WTC11 (cell line): ENCODE results near the gene BLOC1S4. TPM values are rescaled to one million over a fixed set of nuclear protein-coding genes. Genes with fewer than 3 reads are reported as not detected.

ENCODE experiments used
- ATAC-seq: fragments of 200-7000 bp; cut with Tn5 transposase; 2 replicates; pipeline ENCODE4 v1.10.0; 2021; ENCODE audit warnings: mild to moderate bottlenecking, moderate library complexity
- CTCF ChIA-PET: fragments of 300-600 bp; sonication (Branson Sonifier 250); formaldehyde crosslinking; loops from one replicate; lab custom pipeline; 2021; ENCODE audit warnings: antibody characterized with exemption; lab: Charles Lee
- POLR2A ChIA-PET: fragments of 350-600 bp; sonication (Branson Sonifier 250); formaldehyde crosslinking; loops from one replicate; lab custom pipeline; 2021; ENCODE audit warnings: antibody characterized with exemption; lab: Charles Lee
- DNase-seq: peaks from one replicate; pipeline ENCODE4 v3.0.0; 2021; ENCODE audit warnings: low spot score
- H3K27ac Mint-ChIP-seq: 2 replicates; pipeline ENCODE4 v1.8.0; 2021; ENCODE audit warnings: mixed read lengths
- H3K27me3 Mint-ChIP-seq: 2 replicates; pipeline ENCODE4 v1.8.0; 2021; ENCODE audit warnings: low read depth, mild to moderate bottlenecking, moderate library complexity, mixed read lengths
- H3K36me3 Mint-ChIP-seq: 2 replicates; pipeline ENCODE4 v1.8.0; 2021; ENCODE audit warnings: mixed read lengths
- H3K4me1 Mint-ChIP-seq: 2 replicates; pipeline ENCODE4 v1.8.0; 2022; ENCODE audit warnings: mixed read lengths
- H3K4me3 Mint-ChIP-seq: 2 replicates; pipeline ENCODE4 v1.8.0; 2021; ENCODE audit warnings: mild to moderate bottlenecking, moderate library complexity, mixed read lengths
- H3K9me3 Mint-ChIP-seq: 2 replicates; pipeline ENCODE4 v1.8.0; 2021; ENCODE audit warnings: mixed read lengths
- EMX1 ChIP-seq: fragments of 250-450 bp; sonication (Bioruptor Pico); IDR thresholded peaks from 2 replicates; pipeline ENCODE4 v1.8.0; 2021; ENCODE audit warnings: mild to moderate bottlenecking
- ESRRA ChIP-seq: sonication (generic); formaldehyde crosslinking; IDR thresholded peaks from 2 replicates; pipeline ENCODE4 v1.8.1; 2022; ENCODE audit warnings: mild to moderate bottlenecking, missing genetic modification reagents, borderline replicate concordance
- GRHL2 ChIP-seq: fragments of 250-450 bp; sonication (Bioruptor Pico); IDR thresholded peaks from 2 replicates; pipeline ENCODE4 v1.8.0; 2022; ENCODE audit warnings: mild to moderate bottlenecking, moderate library complexity; ENCODE audit not compliant: insufficient replicate concordance, severe bottlenecking
- IRF2 ChIP-seq: sonication (generic); formaldehyde crosslinking; IDR thresholded peaks from 2 replicates; pipeline ENCODE4 v1.8.0; 2022; ENCODE audit warnings: low read depth, missing genetic modification reagents, borderline replicate concordance
- MXD4 ChIP-seq: fragments of 250-450 bp; sonication (Bioruptor Pico); IDR thresholded peaks from 2 replicates; pipeline ENCODE4 v1.8.0; 2021; ENCODE audit warnings: mild to moderate bottlenecking, moderate library complexity, borderline replicate concordance
- NR1H2 ChIP-seq: sonication (generic); formaldehyde crosslinking; IDR thresholded peaks from 2 replicates; pipeline ENCODE4 v1.9.0; 2021; ENCODE audit warnings: mild to moderate bottlenecking, moderate library complexity, missing genetic modification reagents
- OVOL2 ChIP-seq: fragments of 250-450 bp; sonication (Bioruptor Pico); IDR thresholded peaks from 2 replicates; pipeline ENCODE4 v1.9.0; 2021; ENCODE audit warnings: mild to moderate bottlenecking, borderline replicate concordance
- ZNF317 ChIP-seq: sonication (generic); formaldehyde crosslinking; IDR thresholded peaks from 2 replicates; pipeline ENCODE4 v1.8.1; 2023; ENCODE audit warnings: low read depth, mild to moderate bottlenecking, moderate library complexity, missing genetic modification reagents, borderline replicate concordance
- ZNF396 ChIP-seq: fragments of 250-450 bp; sonication (Bioruptor Pico); IDR thresholded peaks from 2 replicates; pipeline ENCODE4 v1.8.0; 2021; ENCODE audit warnings: mild to moderate bottlenecking, moderate library complexity, borderline replicate concordance
- ZNF416 ChIP-seq: fragments of 250-450 bp; sonication (Bioruptor Pico); IDR thresholded peaks from 2 replicates; pipeline ENCODE4 v1.9.0; 2021; ENCODE audit warnings: mild to moderate bottlenecking, inconsistent platforms
- total RNA-seq: library from RNA; stranded (reverse); gene quantifications from 3 replicates; pipeline ENCODE4 v1.2.3, GENCODE V29; 2021
- TF ChIP-seq, protein P1 (sequence below): sonication (generic); formaldehyde crosslinking; IDR thresholded peaks from 2 replicates; pipeline ENCODE4 v1.8.0; 2022; ENCODE audit warnings: missing genetic modification reagents
- TF ChIP-seq, protein P2 (sequence below): sonication (generic); formaldehyde crosslinking; IDR thresholded peaks from 2 replicates; pipeline ENCODE4 v1.8.1; 2023; ENCODE audit warnings: mild to moderate bottlenecking, missing genetic modification reagents, borderline replicate concordance
- TF ChIP-seq, protein P3 (sequence below): sonication (generic); formaldehyde crosslinking; IDR thresholded peaks from 2 replicates; pipeline ENCODE4 v1.8.1; 2022; ENCODE audit warnings: low read depth, missing genetic modification reagents, borderline replicate concordance
- TF ChIP-seq, protein P4 (sequence below): sonication (generic); formaldehyde crosslinking; IDR thresholded peaks from 2 replicates; pipeline ENCODE4 v1.8.0; 2022; ENCODE audit warnings: mild to moderate bottlenecking, missing genetic modification reagents
- TF ChIP-seq, protein P5 (sequence below): sonication (generic); formaldehyde crosslinking; IDR thresholded peaks from 2 replicates; pipeline ENCODE4 v1.8.1; 2023; ENCODE audit warnings: mild to moderate bottlenecking, missing genetic modification reagents
- TF ChIP-seq, protein P6 (sequence below): sonication (generic); formaldehyde crosslinking; IDR thresholded peaks from 2 replicates; pipeline ENCODE4 v1.8.0; 2023; ENCODE audit warnings: missing genetic modification reagents
- TF ChIP-seq, protein P7 (sequence below): fragments of 250-450 bp; sonication (Bioruptor Pico); IDR thresholded peaks from 2 replicates; pipeline ENCODE4 v2.1.2; 2022; ENCODE audit warnings: mild to moderate bottlenecking, moderate library complexity

BLOC1S4 gene
- total RNA-seq, 1 experiment from 2014 or later: 21.4 TPM

DNA sequence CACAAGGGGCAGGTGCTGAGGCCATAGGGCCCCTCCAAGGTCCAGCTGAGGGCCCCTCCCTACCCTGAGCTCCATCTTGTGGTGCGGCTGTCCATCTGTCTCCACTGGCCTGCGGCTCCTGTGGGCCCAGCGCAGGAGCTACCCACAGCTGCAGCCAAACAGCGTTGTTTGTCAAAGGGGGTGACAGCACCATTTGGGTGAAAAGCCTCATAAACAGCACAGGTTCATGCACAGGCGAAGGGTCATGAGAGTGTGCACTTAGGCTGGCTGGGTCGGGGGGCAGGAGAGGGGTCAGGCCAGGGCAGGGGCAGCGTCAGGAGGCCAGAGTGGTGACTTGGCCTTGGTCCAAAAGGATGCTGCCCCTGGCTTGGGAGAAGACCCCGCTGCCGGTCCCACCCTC is 32.3 kb downstream of the BLOC1S4 start (continued):
- TF ChIP-seq, protein P1, sequence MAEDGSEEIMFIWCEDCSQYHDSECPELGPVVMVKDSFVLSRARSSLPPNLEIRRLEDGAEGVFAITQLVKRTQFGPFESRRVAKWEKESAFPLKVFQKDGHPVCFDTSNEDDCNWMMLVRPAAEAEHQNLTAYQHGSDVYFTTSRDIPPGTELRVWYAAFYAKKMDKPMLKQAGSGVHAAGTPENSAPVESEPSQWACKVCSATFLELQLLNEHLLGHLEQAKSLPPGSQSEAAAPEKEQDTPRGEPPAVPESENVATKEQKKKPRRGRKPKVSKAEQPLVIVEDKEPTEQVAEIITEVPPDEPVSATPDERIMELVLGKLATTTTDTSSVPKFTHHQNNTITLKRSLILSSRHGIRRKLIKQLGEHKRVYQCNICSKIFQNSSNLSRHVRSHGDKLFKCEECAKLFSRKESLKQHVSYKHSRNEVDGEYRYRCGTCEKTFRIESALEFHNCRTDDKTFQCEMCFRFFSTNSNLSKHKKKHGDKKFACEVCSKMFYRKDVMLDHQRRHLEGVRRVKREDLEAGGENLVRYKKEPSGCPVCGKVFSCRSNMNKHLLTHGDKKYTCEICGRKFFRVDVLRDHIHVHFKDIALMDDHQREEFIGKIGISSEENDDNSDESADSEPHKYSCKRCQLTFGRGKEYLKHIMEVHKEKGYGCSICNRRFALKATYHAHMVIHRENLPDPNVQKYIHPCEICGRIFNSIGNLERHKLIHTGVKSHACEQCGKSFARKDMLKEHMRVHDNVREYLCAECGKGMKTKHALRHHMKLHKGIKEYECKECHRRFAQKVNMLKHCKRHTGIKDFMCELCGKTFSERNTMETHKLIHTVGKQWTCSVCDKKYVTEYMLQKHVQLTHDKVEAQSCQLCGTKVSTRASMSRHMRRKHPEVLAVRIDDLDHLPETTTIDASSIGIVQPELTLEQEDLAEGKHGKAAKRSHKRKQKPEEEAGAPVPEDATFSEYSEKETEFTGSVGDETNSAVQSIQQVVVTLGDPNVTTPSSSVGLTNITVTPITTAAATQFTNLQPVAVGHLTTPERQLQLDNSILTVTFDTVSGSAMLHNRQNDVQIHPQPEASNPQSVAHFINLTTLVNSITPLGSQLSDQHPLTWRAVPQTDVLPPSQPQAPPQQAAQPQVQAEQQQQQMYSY (CRISPR knock-in tag): no peak
- TF ChIP-seq, protein P2, sequence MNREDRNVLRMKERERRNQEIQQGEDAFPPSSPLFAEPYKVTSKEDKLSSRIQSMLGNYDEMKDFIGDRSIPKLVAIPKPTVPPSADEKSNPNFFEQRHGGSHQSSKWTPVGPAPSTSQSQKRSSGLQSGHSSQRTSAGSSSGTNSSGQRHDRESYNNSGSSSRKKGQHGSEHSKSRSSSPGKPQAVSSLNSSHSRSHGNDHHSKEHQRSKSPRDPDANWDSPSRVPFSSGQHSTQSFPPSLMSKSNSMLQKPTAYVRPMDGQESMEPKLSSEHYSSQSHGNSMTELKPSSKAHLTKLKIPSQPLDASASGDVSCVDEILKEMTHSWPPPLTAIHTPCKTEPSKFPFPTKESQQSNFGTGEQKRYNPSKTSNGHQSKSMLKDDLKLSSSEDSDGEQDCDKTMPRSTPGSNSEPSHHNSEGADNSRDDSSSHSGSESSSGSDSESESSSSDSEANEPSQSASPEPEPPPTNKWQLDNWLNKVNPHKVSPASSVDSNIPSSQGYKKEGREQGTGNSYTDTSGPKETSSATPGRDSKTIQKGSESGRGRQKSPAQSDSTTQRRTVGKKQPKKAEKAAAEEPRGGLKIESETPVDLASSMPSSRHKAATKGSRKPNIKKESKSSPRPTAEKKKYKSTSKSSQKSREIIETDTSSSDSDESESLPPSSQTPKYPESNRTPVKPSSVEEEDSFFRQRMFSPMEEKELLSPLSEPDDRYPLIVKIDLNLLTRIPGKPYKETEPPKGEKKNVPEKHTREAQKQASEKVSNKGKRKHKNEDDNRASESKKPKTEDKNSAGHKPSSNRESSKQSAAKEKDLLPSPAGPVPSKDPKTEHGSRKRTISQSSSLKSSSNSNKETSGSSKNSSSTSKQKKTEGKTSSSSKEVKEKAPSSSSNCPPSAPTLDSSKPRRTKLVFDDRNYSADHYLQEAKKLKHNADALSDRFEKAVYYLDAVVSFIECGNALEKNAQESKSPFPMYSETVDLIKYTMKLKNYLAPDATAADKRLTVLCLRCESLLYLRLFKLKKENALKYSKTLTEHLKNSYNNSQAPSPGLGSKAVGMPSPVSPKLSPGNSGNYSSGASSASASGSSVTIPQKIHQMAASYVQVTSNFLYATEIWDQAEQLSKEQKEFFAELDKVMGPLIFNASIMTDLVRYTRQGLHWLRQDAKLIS (CRISPR knock-in tag): no peak
- no peak for TF ChIP-seq ESRRA (CRISPR knock-in tag)
- TF ChIP-seq NR1H2 (CRISPR knock-in tag): no peak
- no peak for TF ChIP-seq IRF2 (CRISPR knock-in tag)

DNA sequence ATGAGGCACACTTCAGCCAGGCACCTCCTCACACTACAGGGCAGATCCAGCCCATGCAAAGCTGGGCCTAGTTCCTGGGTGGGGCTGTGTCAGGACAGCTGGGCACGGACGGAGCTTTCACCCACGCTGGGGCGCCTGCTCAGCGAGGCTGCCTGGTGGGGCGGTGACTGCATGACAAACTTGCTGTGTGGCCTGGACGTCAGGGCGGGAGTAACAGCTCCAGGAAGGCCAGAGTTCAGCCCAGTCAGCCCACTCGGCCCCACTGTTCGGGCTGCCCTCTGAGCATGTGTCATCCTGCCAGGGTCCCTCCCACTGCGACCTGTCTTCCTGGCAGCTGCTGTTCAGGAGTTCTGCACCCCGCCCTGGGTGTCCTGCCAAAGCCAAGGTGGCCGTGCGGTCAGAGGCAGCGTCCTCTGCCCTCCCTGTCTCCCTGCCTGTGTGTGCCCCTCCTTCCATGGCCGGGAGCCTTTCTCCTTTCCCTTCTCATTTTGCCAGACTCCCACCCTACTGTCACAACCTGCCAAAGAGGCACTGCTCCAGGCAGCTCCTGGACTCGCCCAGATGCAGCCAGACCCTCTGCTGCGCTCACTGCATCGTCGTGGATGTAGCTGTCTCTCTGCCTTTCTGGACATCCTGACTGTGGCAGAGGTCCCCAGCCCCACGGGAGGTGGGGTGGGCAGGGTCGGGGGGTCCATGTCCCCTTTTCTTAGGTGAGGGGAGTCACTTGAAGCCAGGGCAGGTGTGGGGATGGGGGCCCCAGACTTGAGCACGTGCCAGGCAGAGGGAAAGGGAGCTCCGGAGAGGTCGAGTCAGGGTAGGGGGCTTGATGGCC is 33.6 kb downstream of the BLOC1S4 start:
- H3K27ac Mint-ChIP-seq: no peak overlapping the region
- no peaks in the 10 kb centered on the region for H3K9me3 Mint-ChIP-seq
- ChIA-PET POLR2A (no interaction called here), CTCF (interaction anchor here (1.0 kb wide), 2 partner anchors 124 to 294 kb away, joined by 3 to 5 read pairs; partner anchors contain the start of gene TADA2B)
- DNase-seq (no peak), ATAC-seq (0 out of 2 replicates have a peak, but pooled peaks have one; percentile 23)
- H3K4me1 Mint-ChIP-seq: 0 out of 2 replicates have a peak, but pooled peaks cover 4% of the 10 kb centered on the region
- no peak overlapping the region for H3K4me3 Mint-ChIP-seq
- H3K36me3 Mint-ChIP-seq: no peaks in the 10 kb centered on the region
- no peaks in the 10 kb centered on the region for H3K27me3 Mint-ChIP-seq
- TF ChIP-seq MXD4 (CRISPR knock-in tag): no peak
- no peak for TF ChIP-seq ZNF396 (CRISPR knock-in tag)
- TF ChIP-seq, protein P3, sequence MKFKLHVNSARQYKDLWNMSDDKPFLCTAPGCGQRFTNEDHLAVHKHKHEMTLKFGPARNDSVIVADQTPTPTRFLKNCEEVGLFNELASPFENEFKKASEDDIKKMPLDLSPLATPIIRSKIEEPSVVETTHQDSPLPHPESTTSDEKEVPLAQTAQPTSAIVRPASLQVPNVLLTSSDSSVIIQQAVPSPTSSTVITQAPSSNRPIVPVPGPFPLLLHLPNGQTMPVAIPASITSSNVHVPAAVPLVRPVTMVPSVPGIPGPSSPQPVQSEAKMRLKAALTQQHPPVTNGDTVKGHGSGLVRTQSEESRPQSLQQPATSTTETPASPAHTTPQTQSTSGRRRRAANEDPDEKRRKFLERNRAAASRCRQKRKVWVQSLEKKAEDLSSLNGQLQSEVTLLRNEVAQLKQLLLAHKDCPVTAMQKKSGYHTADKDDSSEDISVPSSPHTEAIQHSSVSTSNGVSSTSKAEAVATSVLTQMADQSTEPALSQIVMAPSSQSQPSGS (CRISPR knock-in tag): no peak
- TF ChIP-seq, protein P4, sequence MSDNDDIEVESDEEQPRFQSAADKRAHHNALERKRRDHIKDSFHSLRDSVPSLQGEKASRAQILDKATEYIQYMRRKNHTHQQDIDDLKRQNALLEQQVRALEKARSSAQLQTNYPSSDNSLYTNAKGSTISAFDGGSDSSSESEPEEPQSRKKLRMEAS: no peak
- TF ChIP-seq ZNF416: no peak
- TF ChIP-seq, protein P5, sequence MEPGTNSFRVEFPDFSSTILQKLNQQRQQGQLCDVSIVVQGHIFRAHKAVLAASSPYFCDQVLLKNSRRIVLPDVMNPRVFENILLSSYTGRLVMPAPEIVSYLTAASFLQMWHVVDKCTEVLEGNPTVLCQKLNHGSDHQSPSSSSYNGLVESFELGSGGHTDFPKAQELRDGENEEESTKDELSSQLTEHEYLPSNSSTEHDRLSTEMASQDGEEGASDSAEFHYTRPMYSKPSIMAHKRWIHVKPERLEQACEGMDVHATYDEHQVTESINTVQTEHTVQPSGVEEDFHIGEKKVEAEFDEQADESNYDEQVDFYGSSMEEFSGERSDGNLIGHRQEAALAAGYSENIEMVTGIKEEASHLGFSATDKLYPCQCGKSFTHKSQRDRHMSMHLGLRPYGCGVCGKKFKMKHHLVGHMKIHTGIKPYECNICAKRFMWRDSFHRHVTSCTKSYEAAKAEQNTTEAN (CRISPR knock-in tag): no peak
- TF ChIP-seq, protein P6, sequence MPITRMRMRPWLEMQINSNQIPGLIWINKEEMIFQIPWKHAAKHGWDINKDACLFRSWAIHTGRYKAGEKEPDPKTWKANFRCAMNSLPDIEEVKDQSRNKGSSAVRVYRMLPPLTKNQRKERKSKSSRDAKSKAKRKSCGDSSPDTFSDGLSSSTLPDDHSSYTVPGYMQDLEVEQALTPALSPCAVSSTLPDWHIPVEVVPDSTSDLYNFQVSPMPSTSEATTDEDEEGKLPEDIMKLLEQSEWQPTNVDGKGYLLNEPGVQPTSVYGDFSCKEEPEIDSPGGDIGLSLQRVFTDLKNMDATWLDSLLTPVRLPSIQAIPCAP: no peak
- TF ChIP-seq, protein P7, sequence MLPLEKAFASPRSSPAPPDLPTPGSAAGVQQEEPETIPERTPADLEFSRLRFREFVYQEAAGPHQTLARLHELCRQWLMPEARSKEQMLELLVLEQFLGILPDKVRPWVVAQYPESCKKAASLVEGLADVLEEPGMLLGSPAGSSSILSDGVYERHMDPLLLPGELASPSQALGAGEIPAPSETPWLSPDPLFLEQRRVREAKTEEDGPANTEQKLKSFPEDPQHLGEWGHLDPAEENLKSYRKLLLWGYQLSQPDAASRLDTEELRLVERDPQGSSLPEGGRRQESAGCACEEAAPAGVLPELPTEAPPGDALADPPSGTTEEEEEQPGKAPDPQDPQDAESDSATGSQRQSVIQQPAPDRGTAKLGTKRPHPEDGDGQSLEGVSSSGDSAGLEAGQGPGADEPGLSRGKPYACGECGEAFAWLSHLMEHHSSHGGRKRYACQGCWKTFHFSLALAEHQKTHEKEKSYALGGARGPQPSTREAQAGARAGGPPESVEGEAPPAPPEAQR (CRISPR knock-in tag): no peak
- TF ChIP-seq, protein P1 (CRISPR knock-in tag): no peak
- TF ChIP-seq GRHL2 (CRISPR knock-in tag): no peak
- TF ChIP-seq OVOL2 (CRISPR knock-in tag): no peak
- no peak for TF ChIP-seq ZNF317 (CRISPR knock-in tag)
- no peak for TF ChIP-seq EMX1
